ELF-1 (cell line): ENCODE results near the gene PDIK1L.

ENCODE experiments used
- DNase-seq: peaks from one replicate; pipeline ENCODE4 v3.0.0-alpha.2; 2016; ENCODE audit warnings: low read depth, low spot score

The PDIK1L gene

DNA sequence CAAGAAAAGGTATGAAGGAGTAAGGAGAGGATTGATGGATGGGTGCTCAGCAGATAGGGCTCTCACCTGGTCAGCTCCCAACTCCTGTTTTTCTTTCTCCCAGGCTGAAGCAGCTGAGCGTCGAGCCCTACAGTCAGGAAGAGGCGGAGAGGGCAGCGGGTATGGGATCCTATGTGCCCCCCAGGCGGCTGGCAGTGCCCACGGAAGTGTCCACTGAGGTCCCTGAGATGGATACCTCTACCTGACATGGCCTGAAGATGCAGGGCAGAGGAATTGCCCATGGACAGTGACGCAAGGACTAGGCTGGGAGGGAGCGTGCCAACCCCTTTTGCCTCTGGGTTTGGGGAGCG is 58.8 kb downstream of the PDIK1L start:
- no peak for DNase-seq

DNA sequence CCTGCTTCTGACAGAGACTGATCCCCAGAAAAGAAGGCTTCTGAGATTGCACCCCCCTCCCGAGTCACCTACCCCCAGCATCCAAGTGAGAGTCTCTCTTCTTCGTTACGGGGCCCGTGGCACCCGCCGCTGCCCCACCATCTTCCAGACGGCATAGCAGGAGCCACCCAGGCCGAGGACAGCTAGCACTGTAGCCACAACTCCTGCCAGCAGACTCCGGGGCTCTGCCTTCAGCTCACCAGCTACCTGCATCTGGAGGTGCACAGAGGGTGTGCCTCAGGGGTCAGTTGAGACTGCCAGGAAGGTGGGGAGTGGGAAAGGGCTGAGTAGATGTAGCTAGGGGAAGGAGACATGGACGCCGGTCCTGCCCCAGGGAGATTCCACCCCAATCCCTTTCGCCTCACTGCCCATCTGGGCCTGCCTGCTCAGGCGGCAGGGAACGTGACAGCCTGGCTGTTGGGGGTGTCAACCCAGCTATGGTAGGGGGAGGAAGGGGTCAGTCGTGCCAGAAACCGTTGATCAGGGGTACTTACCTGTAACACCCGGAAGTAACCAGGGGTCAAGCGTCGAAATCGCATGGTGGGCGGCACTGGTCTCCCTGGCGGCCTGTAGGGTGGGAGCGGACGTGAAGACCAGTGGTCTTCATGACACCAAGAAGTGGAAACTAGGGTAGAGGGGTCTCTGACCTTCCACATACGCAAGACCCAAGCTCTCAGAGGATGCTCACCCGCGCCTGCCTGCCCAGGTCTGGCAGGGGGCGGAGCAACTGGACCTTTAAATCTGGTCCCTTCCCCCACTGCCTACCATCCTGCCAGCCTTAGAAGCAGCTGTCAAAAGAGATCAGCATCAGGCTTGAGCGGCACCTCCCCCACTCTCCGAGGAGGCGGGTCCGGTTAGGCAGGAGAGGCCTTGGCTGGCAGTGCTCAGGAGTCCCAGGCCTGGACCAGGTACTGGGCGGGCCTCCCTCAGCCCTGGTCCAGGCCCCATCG is 59.8 kb downstream of the PDIK1L start, which contains the start of gene ZNF593OS:
Gene ZNF593OS, minus strand, starts transcription at position 749 of the 989 bp plus-strand sequence. Its CDS starts 171 bp downstream, at position 578.
- peak; percentile 57 for DNase-seq
